ENCODE results near the gene POPDC2.

POPDC2 gene

DNA sequence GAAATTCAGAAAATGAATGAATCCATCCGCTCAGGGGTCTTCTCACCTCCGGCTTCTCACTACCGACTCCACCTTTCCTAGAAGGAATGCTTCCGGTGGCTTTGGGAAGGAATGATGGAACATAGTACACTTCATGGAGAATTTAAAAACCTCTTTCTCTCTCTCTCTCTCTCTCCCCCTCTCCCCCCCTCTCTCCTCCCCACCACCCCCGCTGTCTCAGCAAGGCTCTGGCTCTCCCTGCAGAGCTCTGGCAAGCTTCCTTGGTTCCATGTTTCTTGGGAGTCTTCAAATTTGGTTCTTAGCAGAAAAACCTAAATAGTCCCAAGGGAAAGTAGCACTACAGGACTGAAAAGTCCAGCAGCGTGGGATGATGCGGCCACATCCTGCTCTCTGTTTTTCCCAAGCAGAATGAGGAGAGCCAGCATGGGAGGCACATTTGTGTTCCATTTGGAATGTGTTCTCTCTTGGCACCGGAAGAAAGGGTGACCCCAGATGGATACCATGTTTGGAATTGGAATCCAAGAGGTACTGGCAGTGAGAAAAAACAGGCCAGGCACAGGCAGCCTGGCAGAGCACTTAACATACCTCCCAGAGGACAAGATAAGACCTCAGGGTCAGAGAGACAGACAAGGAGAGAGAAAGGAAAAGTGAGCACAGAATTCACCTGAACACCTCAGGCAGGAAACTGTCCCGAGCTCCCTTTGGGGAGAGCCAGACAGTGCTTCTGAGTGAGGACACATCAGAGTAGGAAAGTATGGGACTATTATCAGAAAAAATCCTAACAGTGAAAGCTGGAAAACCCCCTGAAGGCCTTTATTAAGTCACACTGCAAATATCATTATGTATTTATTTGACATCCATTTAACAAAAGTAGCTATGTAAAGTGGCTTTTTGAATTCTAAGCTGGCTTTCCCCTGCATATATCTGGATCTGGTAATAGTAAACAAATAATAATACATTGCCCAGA lies at the start of gene POPDC2:
Gene POPDC2, minus strand, starts transcription at position 116 of the 967 bp plus-strand sequence. CDS start 166 bp downstream, outside the sequence.
- no peak for TF ChIP-seq YY1 (IDR thresholded peaks at IDR 0.05; ENCODE audit: low read depth)
- TF ChIP-seq RAD21 (IDR thresholded peaks at IDR 0.05; ENCODE audit: low read depth): no peak
- no peak for TF ChIP-seq TEAD4 (IDR thresholded peaks at IDR 0.05)

DNA sequence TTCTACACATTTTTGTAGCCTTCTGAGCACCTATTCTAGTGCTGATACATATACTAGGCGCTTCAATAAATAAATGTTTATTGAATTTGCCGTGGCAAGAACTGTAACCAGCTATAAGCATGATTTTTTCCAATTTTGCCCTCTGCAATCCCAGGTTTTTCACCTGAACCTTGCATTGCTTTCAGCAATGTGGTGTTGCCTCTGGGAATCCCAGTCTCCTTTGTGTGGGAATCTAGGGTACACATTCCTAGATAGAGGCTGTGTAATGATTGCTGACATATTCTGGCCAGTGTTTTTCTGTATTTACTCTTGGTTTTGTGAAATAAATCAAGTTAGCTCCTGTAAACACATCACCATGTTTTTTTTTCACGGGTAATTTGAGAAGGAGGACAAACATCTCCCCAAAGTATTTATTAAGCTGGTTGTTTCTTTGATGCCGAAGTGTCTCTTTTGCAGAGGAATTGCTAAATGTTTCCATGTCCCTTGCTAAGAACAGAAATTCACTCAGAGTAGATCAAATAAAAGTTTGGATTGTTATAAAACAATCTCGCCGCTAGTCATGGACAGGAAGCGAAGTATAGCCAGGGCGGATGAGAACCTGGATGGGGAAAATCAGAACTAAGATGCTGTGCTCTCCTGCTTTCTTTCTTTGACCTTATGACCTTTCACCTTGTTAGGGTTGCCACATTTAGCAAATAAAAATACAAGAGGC lies 43.6 kb upstream of the POPDC2 start:
- TF ChIP-seq TEAD4 (IDR thresholded peaks at IDR 0.05) (no peak), FOXM1 (IDR thresholded peaks at IDR 0.05; ENCODE audit: borderline replicate concordance, low read depth) (no peak), TAF1 (IDR thresholded peaks at IDR 0.05; ENCODE audit: low read depth) (no peak), EP300 (IDR thresholded peaks at IDR 0.05; ENCODE audit: borderline replicate concordance) (no peak), NFIC (IDR thresholded peaks at IDR 0.05) (no peak)
- TF ChIP-seq, protein P1, sequence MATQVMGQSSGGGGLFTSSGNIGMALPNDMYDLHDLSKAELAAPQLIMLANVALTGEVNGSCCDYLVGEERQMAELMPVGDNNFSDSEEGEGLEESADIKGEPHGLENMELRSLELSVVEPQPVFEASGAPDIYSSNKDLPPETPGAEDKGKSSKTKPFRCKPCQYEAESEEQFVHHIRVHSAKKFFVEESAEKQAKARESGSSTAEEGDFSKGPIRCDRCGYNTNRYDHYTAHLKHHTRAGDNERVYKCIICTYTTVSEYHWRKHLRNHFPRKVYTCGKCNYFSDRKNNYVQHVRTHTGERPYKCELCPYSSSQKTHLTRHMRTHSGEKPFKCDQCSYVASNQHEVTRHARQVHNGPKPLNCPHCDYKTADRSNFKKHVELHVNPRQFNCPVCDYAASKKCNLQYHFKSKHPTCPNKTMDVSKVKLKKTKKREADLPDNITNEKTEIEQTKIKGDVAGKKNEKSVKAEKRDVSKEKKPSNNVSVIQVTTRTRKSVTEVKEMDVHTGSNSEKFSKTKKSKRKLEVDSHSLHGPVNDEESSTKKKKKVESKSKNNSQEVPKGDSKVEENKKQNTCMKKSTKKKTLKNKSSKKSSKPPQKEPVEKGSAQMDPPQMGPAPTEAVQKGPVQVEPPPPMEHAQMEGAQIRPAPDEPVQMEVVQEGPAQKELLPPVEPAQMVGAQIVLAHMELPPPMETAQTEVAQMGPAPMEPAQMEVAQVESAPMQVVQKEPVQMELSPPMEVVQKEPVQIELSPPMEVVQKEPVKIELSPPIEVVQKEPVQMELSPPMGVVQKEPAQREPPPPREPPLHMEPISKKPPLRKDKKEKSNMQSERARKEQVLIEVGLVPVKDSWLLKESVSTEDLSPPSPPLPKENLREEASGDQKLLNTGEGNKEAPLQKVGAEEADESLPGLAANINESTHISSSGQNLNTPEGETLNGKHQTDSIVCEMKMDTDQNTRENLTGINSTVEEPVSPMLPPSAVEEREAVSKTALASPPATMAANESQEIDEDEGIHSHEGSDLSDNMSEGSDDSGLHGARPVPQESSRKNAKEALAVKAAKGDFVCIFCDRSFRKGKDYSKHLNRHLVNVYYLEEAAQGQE (IDR thresholded peaks at IDR 0.05; ENCODE audit: low read depth): no peak

DNA sequence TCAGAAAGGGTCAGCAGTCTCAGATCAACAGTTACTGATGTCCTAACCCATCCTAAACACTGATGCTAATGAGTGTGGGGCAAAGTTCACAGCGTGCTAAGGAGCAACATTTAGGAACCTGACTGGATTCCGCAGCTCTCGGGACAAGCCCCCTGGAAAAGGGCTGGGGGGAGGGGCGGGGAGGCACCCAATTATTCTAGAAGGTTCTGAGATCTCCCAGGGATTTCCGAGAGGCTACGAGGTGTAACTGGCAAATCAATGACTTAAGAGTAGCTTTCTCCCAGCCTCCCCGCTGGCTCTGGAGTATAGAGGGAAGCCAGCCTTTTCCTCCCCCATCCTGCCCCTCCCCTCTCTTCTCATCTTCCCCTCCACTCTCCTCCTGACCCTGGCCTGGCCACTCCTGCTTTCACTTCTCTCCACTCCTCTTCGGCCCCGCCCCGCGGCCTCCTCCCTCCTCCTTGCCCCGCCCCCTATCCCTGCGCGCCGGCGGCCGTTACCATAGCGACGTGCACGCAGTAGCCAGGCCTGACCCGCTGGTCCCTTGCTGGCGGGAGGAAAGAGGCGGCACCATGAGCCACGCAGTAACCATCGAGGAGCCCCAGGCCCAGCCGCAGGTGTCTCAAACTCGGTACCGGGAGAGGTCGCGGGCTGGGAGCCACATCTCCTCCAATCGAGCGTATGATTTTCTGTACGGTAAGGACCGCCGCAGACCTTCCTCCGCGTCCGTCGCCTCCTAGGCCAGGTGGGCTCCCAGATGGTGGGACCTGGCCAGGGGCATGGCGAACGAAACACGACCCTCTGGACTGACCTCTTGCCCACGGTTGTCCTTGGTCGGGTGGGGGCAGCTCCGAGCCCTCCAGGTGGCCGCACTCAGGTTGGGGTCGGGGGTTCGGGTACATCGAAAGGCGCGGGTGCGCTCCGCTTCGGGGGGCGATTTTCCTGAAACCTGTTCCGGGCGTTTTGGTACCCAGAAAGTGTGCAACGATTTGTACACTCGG lies 42.4 kb upstream of the POPDC2 start, which contains the start of gene CFAP91:
Gene CFAP91, plus strand, starts transcription at position 493 of the 998 bp plus-strand sequence. Its CDS starts 77 bp downstream, at position 570.
- TF ChIP-seq, protein P2, sequence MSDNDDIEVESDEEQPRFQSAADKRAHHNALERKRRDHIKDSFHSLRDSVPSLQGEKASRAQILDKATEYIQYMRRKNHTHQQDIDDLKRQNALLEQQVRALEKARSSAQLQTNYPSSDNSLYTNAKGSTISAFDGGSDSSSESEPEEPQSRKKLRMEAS (IDR thresholded peaks at IDR 0.05): peak; percentile 86
- TF ChIP-seq TCF12 (IDR thresholded peaks at IDR 0.05; ENCODE audit: low read depth): no peak

DNA sequence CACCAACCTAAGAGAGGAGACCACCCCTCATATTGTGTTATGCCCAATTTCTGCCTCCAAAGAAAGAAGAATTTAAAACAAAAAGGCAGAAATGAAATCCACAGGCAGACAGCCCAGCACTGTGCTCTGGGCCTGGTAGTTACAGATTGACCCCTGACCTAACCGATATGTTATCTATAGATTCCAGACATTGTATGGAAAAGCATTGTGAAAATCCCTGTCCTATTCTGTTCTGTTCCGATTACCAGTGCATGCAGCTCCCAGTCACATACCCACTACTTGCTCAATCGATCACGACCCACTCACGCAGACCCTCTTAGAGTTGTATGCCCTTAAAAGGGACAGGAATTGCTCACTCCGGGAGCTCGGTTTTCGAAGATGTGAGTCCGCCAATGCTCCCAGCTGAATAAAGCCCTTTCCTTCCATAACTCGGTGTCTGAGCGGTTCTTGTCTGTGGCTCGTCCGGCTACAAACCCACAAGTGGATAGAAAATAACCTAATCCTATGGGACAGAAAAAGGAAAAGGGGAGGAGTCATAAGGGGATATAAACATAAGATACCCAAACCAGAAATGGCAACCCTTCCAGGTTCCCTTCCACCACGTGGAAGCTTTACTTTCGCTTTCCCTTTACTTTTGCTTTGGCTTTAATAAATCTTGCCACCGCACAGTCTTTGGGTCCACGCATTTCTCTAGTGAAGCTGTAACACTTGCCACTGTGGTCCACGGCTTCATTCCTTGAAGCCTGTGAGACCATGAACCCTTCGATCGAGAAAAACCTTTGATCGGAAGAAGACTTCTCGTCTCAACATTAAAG lies 40.7 kb upstream of the POPDC2 start:
- no peak for TF ChIP-seq CREB1 (IDR thresholded peaks at IDR 0.05; ENCODE audit: low read depth)
- TF ChIP-seq FOXM1 (IDR thresholded peaks at IDR 0.05; ENCODE audit: borderline replicate concordance, low read depth): no peak
- no peak for TF ChIP-seq TCF12 (IDR thresholded peaks at IDR 0.05; ENCODE audit: low read depth)
- TF ChIP-seq NFIC (IDR thresholded peaks at IDR 0.05): no peak
- no peak for TF ChIP-seq EGR1 (IDR thresholded peaks at IDR 0.05)
- no peak for TF ChIP-seq TEAD4 (IDR thresholded peaks at IDR 0.05)
- no peak for TF ChIP-seq TAF1 (IDR thresholded peaks at IDR 0.05; ENCODE audit: low read depth)
- TF ChIP-seq, protein P2 (IDR thresholded peaks at IDR 0.05): no peak
- TF ChIP-seq USF1 (IDR thresholded peaks at IDR 0.05): no peak
- TF ChIP-seq, protein P1 (IDR thresholded peaks at IDR 0.05; ENCODE audit: low read depth): no peak
- TF ChIP-seq EP300 (IDR thresholded peaks at IDR 0.05; ENCODE audit: borderline replicate concordance): no peak
- TF ChIP-seq CEBPB (IDR thresholded peaks at IDR 0.05): no peak
- TF ChIP-seq YY1 (IDR thresholded peaks at IDR 0.05; ENCODE audit: low read depth): no peak

GRCh38 chr3:119700269-119700919 lies 40.0 kb upstream of the POPDC2 start:
- TF ChIP-seq TEAD4 (IDR thresholded peaks at IDR 0.05) (no peak), EP300 (IDR thresholded peaks at IDR 0.05; ENCODE audit: borderline replicate concordance) (no peak), NFIC (IDR thresholded peaks at IDR 0.05) (no peak), ZBTB7A (IDR thresholded peaks at IDR 0.05; ENCODE audit: low read depth) (no peak)
